ENCODE measurements around the gene RHCG. TPM values are rescaled to one million over a fixed set of nuclear protein-coding genes. Genes with fewer than 3 reads are reported as not detected.
"Not testable (repeated sequence)": the region's sequence is repeated elsewhere in the genome, so short reads cannot be mapped to it uniquely, and the experiment has no call there.

The RHCG gene
- total RNA-seq, 4 donors from 2014 or later = not detected

GRCh38 chr15:89479173-89479572, 17.2 kb downstream of the RHCG start:
- DNase-seq = no peak
- H3K9me3 ChIP-seq = no peaks in the 10 kb centered on the region
- H3K4me1 ChIP-seq = no peaks in the 10 kb centered on the region
- no peaks in the 10 kb centered on the region for H3K27me3 ChIP-seq
- no peak overlapping the region for H3K4me3 ChIP-seq (replicated peaks in 1 of 3)
- TF ChIP-seq POLR2A (IDR thresholded peaks at IDR 0.05) (no peak), CTCF (IDR thresholded peaks at IDR 0.05) (no peak)
- no peaks in the 10 kb centered on the region for H3K36me3 ChIP-seq
- no peak overlapping the region for H3K27ac ChIP-seq
- WGBS, 2 donors = 65 to 70% methylated on average over 2 to 6 of the region's 7 CpGs
- intact Hi-C loops (cut with DNase I) = no loop called here

GRCh38 chr15:89477411-89478242, 18.8 kb downstream of the RHCG start:
- Histone ChIP-seq H3K4me1 (no peaks in the 10 kb centered on the region), H3K9me3 (no peaks in the 10 kb centered on the region), H3K27ac (no peak overlapping the region), H3K36me3 (no peaks in the 10 kb centered on the region), H3K4me3 (replicated peaks in 1 of 3) (no peak overlapping the region), H3K27me3 (no peaks in the 10 kb centered on the region)
- DNase-seq = no peak
- WGBS, 2 donors = 85% methylated on average over 7 to 17 of the region's 22 CpGs
- TF ChIP-seq CTCF (IDR thresholded peaks at IDR 0.05) (no peak), POLR2A (IDR thresholded peaks at IDR 0.05) (no peak)
- intact Hi-C loops (cut with DNase I) = no loop called here

GRCh38 chr15:89475661-89476060, 20.7 kb downstream of the RHCG start:
- Histone ChIP-seq H3K27ac (no peak overlapping the region), H3K4me3 (replicated peaks in 1 of 3) (no peak overlapping the region), H3K4me1 (no peaks in the 10 kb centered on the region), H3K36me3 (no peaks in the 10 kb centered on the region), H3K9me3 (no peaks in the 10 kb centered on the region), H3K27me3 (peaks cover 7% of the 10 kb centered on the region)
- TF ChIP-seq POLR2A (IDR thresholded peaks at IDR 0.05) (no peak), CTCF (IDR thresholded peaks at IDR 0.05) (no peak)
- WGBS, 2 donors = 41 to 44% methylated on average over 6 of the region's 6 CpGs
- DNase-seq = no peak
- intact Hi-C loops (cut with DNase I) = no loop called here

- TF ChIP-seq CTCF (IDR thresholded peaks at IDR 0.05) (peak in 1 of 6 experiments; percentile 41), POLR2A (IDR thresholded peaks at IDR 0.05) (no peak)
- 12 to 33% methylated on average over 2 to 7 of the region's 7 CpGs for WGBS, 2 donors
- Histone ChIP-seq H3K4me3 (replicated peaks in 1 of 3) (no peak overlapping the region), H3K9me3 (no peaks in the 10 kb centered on the region), H3K36me3 (no peaks in the 10 kb centered on the region), H3K4me1 (no peaks in the 10 kb centered on the region), H3K27me3 (peaks cover 7% of the 10 kb centered on the region), H3K27ac (no peak overlapping the region)
- intact Hi-C loops (cut with DNase I) = no loop called here
- DNase-seq = no peak
Measured at GRCh38 chr15:89472785-89473256, 23.6 kb downstream of the RHCG start.

- H3K27me3 ChIP-seq = peaks cover 7% of the 10 kb centered on the region
- intact Hi-C loops (cut with DNase I) = no loop called here
- no peak for DNase-seq
- no peaks in the 10 kb centered on the region for H3K4me1 ChIP-seq
- H3K27ac ChIP-seq = no peak overlapping the region
- WGBS, 2 donors = 55 to 71% methylated on average over 9 to 10 of the region's 15 CpGs
- TF ChIP-seq CTCF (IDR thresholded peaks at IDR 0.05) (no peak), POLR2A (IDR thresholded peaks at IDR 0.05) (no peak)
- H3K36me3 ChIP-seq = no peaks in the 10 kb centered on the region
- H3K9me3 ChIP-seq = no peaks in the 10 kb centered on the region
- H3K4me3 ChIP-seq (replicated peaks in 1 of 3) = no peak overlapping the region
Measured at GRCh38 chr15:89469426-89470096, 26.8 kb downstream of the RHCG start.

GRCh38 chr15:89468813-89469212, 27.6 kb downstream of the RHCG start:
- H3K4me1 ChIP-seq; intact Hi-C loops (cut with DNase I): not testable (repeated sequence)
- WGBS, 2 donors = 18 to 19% methylated on average over 1 of the region's 1 CpG

More at GRCh38 chr15:89468813-89469212, 27.6 kb downstream of the RHCG start:
- not testable (repeated sequence) for DNase-seq; H3K9me3 ChIP-seq; H3K27me3 ChIP-seq; H3K27ac ChIP-seq; H3K4me3 ChIP-seq (replicated peaks in 1 of 3); H3K36me3 ChIP-seq
